ENCODE measurements around the gene THSD7B. TPM values are rescaled to one million over a fixed set of nuclear protein-coding genes. Genes with fewer than 3 reads are reported as not detected.

The THSD7B gene
- total and polyA plus RNA-seq, 2 of the 8 experiments (the other 6 are each of a cell fraction or from before 2014, with no cell fraction given): 0.60 to 2.9 TPM

DNA sequence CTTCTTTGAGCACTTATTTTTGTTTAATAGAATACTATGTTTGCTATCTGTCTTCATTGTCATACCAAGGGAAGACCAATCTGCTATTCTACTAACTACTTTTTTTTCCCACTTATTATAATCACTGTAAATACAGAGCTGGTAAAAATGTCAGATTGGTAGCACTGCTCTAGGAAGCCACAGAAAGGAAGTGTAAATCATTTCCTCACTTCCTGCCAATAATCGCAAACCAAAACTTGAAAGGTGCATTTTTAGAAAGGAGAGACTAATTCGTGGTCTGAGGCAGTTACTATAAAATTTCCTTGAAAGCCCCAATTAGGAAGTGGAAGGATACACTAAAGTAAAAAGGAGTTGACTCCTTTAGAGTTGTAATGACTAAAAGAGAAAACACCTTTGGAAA is 13.9 kb upstream of the THSD7B start:
- H3K79me1 ChIP-seq (ENCODE audit: low read depth, low read length): no peaks in the 10 kb centered on the region
- no peak overlapping the region for H3K4me3 ChIP-seq (ENCODE audit: extremely low read depth in 1 of 4, insufficient read depth in 2 of 4, low read depth in 3 of 4, low read length in 4 of 4)
- H3K79me2 ChIP-seq (ENCODE audit: control insufficient read depth in 1 of 2, insufficient read depth in 2 of 2, low read length in 2 of 2): no peaks in the 10 kb centered on the region
- H2BK12ac ChIP-seq (ENCODE audit: low read depth, low read length): no peak overlapping the region
- no peak overlapping the region for H2BK5ac ChIP-seq (ENCODE audit: low read depth, low read length)
- TF ChIP-seq RFX5 (IDR thresholded peaks at IDR 0.05; ENCODE audit: borderline replicate concordance, low read depth, low read length): no peak
- no peak for TF ChIP-seq GTF2F1 (IDR thresholded peaks at IDR 0.05; ENCODE audit: borderline replicate concordance, low read depth, low read length)
- TF ChIP-seq BCL11A (IDR thresholded peaks at IDR 0.05; ENCODE audit: low read depth in 2 of 2, low read length in 2 of 2): no peak
- TF ChIP-seq JUN (IDR thresholded peaks at IDR 0.05; ENCODE audit: low read depth, low read length): no peak
- TF ChIP-seq SP1 (IDR thresholded peaks at IDR 0.05; ENCODE audit: low read depth, low read length): no peak
- TF ChIP-seq PHF8 (conservative IDR thresholded peaks at IDR 0.05; ENCODE audit: low read depth, low read length): no peak
- no peaks in the 10 kb centered on the region for H3K23me2 ChIP-seq (ENCODE audit: low read depth, low read length)
- no peak overlapping the region for H3K56ac ChIP-seq (replicated peaks; ENCODE audit: insufficient read length, low read depth, low read length)
- H2BK15ac ChIP-seq (ENCODE audit: low read length): no peak overlapping the region
- no peak for DNase-seq (ENCODE audit: low read depth in 1 of 2, low spot score in 2 of 2)
- no peak overlapping the region for H2AFZ ChIP-seq (ENCODE audit: low read length)
- H4K91ac ChIP-seq (replicated peaks; ENCODE audit: insufficient read length, low read length): no peak overlapping the region
- CTCF ChIA-PET (ENCODE audit: partially characterized antibody): interaction anchor here (1.3 to 1.4 kb wide), 2 partner anchors 14 to 328 kb away, joined by 3 to 8 read pairs; no protein-coding TSS in a partner anchor
- no peak overlapping the region for H3K14ac ChIP-seq (ENCODE audit: insufficient read length)
- no peak overlapping the region for H2AK5ac ChIP-seq (ENCODE audit: low read depth, low read length)
- no peaks in the 10 kb centered on the region for H4K20me1 ChIP-seq (replicated peaks in 1 of 2; ENCODE audit: control insufficient read depth in 1 of 2, insufficient read depth in 2 of 2, low read length in 2 of 2)
- H3K27ac ChIP-seq (ENCODE audit: low read depth, low read length): no peak overlapping the region
- FAIRE-seq: no peak
- H3K9ac ChIP-seq (replicated peaks in 1 of 4; ENCODE audit: extremely low read depth in 1 of 4, low read depth in 3 of 4, low read length in 3 of 4): no peak overlapping the region
- 94% methylated on average over 2 of the region's 2 CpGs; no CpG with 5 or more reads in 1 of the 2 experiments for WGBS, 2 experiments (ENCODE audit: extremely low coverage in 1 of 2, insufficient coverage in 1 of 2, insufficient read length in 1 of 2, insufficient replicate concordance in 2 of 2, low coverage in 1 of 2, low lambda C conversion rate in 2 of 2, missing lambda C conversion rate in 1 of 2)
- no peak overlapping the region for H3K18ac ChIP-seq (ENCODE audit: extremely low read depth, low read length)
- no peak overlapping the region for H3K4ac ChIP-seq (replicated peaks; ENCODE audit: insufficient read length, low read depth, low read length)
- H3K27me3 ChIP-seq (replicated peaks in 1 of 4; ENCODE audit: control insufficient read depth in 3 of 4, extremely low read depth in 1 of 4, insufficient read depth in 3 of 4, low read length in 3 of 4): no peaks in the 10 kb centered on the region
- H3K4me1 ChIP-seq (replicated peaks in 1 of 4; ENCODE audit: control insufficient read depth in 3 of 4, insufficient read depth in 4 of 4, low read length in 3 of 4): no peaks in the 10 kb centered on the region
- no peak overlapping the region for H3K4me2 ChIP-seq (ENCODE audit: insufficient read depth in 1 of 2, low read depth in 2 of 2, low read length in 2 of 2)
- H4K5ac ChIP-seq (ENCODE audit: insufficient read length, low read depth, low read length): no peak overlapping the region
- no peak overlapping the region for H4K8ac ChIP-seq (ENCODE audit: extremely low read depth, insufficient read depth, low read length)
- H3K9me3 ChIP-seq (ENCODE audit: insufficient read depth in 2 of 2, low read depth in 1 of 2, low read length in 1 of 2): no peaks in the 10 kb centered on the region
- no peak overlapping the region for H2BK120ac ChIP-seq (replicated peaks; ENCODE audit: low read depth, low read length)
- POLR2A ChIA-PET (ENCODE audit: partially characterized antibody): no interaction called here
- H3K23ac ChIP-seq (ENCODE audit: insufficient read length): no peak overlapping the region
- H3K36me3 ChIP-seq (ENCODE audit: control insufficient read depth in 2 of 4, insufficient read depth in 4 of 4, low read length in 3 of 4): no peaks in the 10 kb centered on the region
- no peak overlapping the region for H2BK20ac ChIP-seq (ENCODE audit: low read length)
